Activated gamma-delta T cell treated with Interleukin-2 at 50 U/mL for 16 hours (primary cell): ENCODE results near the gene TMC1.
"Not testable (repeated sequence)": the region's sequence is repeated elsewhere in the genome, so short reads cannot be mapped to it uniquely, and the experiment has no call there.

ENCODE experiments used
- DNase-seq: peaks from one replicate; pipeline ENCODE4 v3.0.0-alpha.2; 2020

TMC1 gene

GRCh38 chr9:72786948-72787347 is 265.5 kb downstream of the TMC1 start:
- no peak for DNase-seq

- no peak for DNase-seq
These were observed 267.7 kb downstream of the TMC1 start for GRCh38 chr9:72788966-72789735.

GRCh38 chr9:72789885-72790284 is 268.5 kb downstream of the TMC1 start:
- no peak for DNase-seq

- no peak for DNase-seq
These were observed 269.6 kb downstream of the TMC1 start for GRCh38 chr9:72790989-72791388.

DNA sequence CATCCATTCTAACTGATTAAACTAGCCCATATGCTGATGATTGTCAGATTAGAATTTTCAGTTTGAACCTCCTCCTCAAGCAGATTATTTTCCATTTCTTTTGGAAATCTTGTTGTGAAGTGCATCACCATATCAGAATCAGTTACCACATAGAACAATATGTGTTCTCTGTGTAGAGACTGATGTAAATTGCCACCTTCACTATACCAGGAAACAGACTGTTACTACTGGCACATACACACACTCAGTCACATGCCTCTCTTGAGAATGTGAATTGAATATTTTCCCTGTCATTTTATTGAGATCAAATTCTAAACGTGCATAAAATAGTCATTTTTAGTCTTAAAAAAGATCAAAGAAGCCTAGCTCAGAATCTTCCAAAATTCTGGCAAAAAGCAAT is 270.0 kb downstream of the TMC1 start:
- no peak for DNase-seq

DNA sequence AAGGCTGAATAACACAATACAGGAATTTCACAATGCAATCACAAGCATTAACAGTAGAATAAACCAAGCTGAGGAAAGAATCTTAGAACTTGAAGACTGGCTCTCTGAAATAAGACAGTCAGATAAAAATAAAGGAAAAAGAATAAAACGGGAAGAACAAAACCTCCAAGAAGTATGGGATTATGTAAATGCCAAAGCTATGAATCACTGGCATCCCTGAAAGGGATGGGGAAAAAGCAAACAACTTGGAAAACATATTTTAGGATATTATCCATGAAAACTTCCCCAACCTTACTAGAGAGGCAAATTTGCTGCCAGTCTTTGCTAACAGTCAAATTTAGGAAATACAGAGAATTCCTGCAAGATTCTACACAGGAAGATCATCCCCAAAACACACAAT is 273.5 kb downstream of the TMC1 start:
- no peak for DNase-seq

DNA sequence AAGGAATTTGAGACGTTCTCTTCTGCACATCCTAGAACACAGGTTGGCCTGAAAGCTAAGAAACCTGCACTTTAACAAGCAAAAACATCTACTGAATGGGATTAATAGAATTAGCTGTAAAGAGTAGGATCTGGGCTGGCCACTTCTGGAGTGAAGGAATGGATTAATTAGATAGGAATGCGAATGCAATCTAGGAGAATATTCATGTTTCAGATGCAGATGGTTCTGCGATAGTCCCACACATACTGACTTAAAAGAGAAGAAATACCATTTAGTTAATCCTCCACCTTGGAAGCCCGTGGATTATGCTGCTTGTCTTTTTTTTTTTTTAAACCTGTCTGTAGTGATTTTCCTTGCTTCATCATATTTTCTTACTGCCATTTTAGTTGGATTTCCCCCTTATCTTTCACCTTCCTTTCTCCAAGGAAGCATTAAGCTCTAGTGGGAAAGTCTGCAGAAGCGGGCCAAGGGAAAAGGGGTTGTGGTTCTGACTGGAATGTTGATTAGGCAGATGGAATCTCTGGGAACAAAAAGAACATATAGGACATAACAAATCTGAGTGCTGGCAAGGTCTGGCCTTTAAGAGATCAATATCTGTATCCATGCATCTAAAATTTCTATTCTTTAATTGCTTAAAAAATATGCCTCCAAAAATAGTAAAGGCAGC is 279.1 kb downstream of the TMC1 start:
- no peak for DNase-seq

DNA sequence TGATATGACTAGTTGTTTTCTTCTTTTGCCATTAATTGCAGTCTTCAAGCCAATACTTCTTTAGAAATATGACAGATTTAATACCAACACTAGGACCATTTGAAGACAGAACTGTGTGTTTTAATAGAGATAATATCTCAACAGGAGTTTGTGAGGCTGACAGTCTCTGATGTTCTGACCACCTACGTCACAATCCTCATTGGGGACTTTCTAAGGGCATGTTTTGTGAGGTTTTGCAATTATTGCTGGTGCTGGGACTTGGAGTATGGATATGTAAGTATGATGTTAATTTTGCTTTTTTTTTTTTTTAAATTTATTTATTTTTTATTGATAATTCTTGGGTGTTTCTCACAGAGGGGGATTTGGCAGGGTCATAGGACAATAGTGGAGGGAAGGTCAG is 283.8 kb downstream of the TMC1 start:
- DNase-seq = no peak

- DNase-seq = not testable (repeated sequence)
These were observed 285.0 kb downstream of the TMC1 start for GRCh38 chr9:72806313-72806809.

DNA sequence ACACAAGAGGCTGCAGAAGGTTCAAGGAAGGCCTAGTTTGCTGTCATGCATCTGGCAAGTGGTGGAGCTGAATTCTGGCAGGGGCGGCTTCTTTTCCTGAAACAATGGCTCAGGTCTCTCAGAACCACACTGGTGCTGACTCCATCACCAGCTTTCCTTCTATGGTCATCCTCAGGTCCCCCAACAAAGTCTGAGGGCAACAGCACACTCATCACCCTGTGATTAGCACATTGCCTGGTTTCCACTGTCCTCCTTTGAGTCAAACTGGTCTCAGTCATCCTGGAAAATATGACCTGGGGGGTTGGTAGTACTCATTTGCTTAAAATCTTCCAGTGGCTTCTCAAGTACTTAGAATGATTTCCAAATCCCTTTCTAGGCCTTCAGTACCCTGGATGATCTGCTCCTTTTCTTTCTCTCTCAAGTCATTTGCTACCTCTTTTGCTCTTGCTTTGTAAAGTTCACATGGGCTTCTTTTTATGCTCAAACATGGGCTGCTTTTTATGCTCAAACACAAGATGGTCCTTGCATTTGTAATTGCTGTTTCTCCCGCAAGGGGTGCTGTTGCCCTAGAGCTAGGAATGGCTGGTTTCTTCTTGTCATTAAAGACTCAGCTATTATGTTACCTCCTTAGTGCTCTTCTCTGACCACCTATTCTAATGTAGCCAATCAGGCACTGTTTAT is 286.5 kb downstream of the TMC1 start:
- no peak for DNase-seq

DNA sequence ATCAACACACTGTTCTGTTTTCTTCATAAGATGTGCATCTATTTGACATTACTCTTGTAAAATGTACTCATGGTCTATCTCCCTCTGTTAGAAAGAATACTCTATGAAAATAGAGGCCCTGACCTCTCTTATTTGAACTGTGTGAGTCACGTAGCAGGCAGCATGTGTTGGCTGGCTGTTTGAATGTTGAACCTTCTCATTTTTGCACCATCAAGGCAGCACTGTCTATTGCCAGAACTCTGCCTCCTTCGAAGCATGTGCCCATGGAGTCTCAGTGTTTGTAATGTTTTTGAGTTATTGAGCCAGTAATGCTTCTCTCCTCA is 287.0 kb downstream of the TMC1 start:
- no peak for DNase-seq

DNA sequence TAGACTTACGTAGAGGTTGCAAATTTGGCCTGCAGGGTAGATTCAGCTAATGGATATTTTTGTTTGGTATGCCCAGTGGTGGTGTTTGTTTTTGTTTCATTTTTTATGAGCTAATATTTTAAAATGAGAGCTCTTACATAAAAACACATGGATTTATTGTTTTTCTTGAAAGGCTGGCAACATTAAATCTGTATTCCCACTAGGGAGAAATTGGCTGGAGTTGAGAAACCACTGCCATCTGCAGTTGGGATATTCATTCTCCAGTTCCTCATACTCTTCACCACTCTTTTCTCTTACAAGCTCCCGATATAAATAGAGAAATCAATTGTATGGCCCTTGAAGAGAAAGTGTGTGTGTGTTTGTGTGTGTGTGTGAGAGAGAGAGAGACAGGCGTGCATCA is 288.2 kb downstream of the TMC1 start:
- no peak for DNase-seq

DNA sequence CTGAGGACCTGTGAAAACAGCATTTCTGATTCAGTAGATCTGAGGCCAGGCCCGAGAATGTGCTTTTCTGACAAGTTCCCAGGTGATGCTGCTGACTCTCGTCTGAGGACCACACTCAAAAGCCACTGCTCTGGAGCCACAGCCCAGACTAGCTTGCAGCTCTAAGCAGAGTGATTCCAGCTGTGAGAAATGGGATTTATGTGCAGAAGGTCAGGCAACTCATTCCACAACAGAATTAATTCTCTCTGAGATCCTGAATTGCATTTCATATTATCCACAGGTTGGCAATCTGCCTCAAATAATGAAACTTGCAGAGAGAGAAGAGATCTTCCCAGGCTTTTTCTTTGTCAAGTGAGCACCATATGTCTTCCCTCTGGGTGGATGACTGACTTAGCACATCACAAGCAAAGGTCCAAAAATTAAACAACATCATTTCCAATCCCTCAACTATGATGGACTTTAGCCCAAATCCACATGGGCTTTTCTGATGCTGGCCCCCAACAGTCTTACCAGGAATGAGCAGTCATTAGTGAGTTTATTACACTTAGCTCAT is 291.2 kb downstream of the TMC1 start:
- no peak for DNase-seq

GRCh38 chr9:72813544-72813943 is 292.1 kb downstream of the TMC1 start:
- no peak for DNase-seq

GRCh38 chr9:72814083-72814597 is 292.7 kb downstream of the TMC1 start:
- DNase-seq = no peak

DNA sequence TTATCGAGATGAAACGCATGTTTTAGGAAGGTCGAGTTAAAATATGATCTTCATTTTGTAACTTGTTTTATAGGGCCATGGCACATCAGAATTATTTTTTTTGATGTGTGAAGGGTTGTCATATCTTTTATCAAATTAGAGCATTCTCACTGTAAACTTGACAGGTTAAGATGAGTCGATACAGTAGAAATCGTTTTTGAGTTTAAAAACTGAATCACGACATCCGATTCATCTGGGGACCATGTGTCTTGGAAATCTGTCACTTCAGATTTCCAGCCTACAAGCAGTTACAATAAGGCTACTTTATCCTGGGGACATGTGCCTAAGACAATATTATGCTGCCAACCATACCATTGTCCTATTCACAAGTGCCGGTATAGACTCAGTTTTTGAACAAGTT is 295.3 kb downstream of the TMC1 start:
- no peak for DNase-seq

DNA sequence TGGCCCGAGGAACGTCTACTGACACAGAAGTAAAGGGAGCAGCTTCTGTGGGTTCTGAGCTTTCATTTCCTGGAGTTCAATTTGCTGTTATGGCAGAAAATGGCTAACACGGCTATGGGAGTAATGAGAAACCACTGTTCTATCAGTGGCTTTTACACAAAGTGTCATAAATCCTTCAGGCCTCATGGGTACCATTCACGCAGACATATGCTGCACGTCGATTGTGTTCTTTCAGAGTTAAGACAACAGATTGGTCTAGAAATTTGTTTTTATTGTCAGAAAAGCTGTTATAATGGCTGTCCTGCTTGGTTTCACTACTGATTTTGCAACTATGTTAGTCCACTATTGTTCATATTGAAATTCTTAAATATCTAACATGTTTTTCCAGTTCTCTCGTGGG is 296.0 kb downstream of the TMC1 start:
- DNase-seq = no peak

- no peak for DNase-seq
These were observed 297.0 kb downstream of the TMC1 start for GRCh38 chr9:72818385-72818784.

GRCh38 chr9:72823971-72824370 is 302.6 kb downstream of the TMC1 start:
- DNase-seq = no peak

- no peak for DNase-seq
These were observed 305.9 kb downstream of the TMC1 start for GRCh38 chr9:72826996-72827949.

GRCh38 chr9:72827950-72828731 is 306.7 kb downstream of the TMC1 start:
- DNase-seq = no peak

DNA sequence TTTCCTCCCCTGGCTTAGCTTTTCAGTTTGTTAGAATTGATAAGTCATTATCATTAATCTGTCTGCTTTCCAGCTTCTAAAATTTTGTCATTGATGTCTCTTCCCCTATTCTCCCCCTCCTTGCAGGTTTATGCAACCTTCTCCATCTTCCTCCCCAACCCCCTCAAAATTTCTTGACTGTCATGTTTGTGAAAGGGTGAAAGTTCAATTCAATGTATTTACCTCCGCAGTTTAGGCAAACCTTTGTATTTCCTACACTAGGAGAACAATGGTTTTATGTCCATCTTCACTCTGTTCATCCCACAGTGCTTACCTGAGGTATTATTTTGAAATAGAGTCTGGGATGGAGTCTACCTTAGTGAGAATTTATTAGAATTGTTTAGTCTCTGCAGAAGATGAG is 313.6 kb downstream of the TMC1 start:
- DNase-seq = no peak
